Measurements from ENCODE around the gene WNT2B. TPM values are rescaled to one million over a fixed set of nuclear protein-coding genes. Genes with fewer than 3 reads are reported as not detected.
"Not testable (repeated sequence)": the region's sequence is repeated elsewhere in the genome, so short reads cannot be mapped to it uniquely, and the experiment has no call there.

The WNT2B gene
- total RNA-seq, 3 donors from 2014 or later, result 6.6 to 7.1 (median 6.7) TPM

DNA sequence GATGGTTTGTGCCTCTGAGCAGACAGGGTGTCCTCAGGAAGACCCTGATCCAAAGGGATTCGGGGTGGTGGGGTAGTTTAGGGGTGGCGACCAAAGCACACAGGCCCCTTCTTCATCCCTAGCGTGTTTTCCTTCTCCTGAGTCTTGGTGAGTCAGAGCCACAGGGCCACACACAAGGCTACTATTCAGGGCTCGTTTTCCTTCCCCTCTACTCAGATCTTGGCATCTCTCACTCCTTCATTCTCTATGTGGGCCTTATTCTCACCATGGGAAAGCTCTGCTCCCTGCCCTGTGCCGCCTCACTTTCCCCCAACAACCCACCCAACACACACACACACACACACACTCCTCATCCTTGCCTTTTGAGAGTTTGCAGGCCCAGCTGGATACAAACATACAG, 43.6 kb upstream of the WNT2B start:
- Histone ChIP-seq H3K9me3 (no peaks in the 10 kb centered on the region), H3K4me1 (ENCODE audit: low read depth) (peaks cover 17% of the 10 kb centered on the region), H3K36me3 (ENCODE audit: low read depth) (peaks cover 3% of the 10 kb centered on the region), H3K4me3 (no peak overlapping the region)
- intact Hi-C loops (cut with DNase I, micrococcal nuclease), result loop anchor here (5.0 kb wide), 1 partner anchor 73 kb away; no protein-coding TSS in a partner anchor
- TF ChIP-seq, protein P1, sequence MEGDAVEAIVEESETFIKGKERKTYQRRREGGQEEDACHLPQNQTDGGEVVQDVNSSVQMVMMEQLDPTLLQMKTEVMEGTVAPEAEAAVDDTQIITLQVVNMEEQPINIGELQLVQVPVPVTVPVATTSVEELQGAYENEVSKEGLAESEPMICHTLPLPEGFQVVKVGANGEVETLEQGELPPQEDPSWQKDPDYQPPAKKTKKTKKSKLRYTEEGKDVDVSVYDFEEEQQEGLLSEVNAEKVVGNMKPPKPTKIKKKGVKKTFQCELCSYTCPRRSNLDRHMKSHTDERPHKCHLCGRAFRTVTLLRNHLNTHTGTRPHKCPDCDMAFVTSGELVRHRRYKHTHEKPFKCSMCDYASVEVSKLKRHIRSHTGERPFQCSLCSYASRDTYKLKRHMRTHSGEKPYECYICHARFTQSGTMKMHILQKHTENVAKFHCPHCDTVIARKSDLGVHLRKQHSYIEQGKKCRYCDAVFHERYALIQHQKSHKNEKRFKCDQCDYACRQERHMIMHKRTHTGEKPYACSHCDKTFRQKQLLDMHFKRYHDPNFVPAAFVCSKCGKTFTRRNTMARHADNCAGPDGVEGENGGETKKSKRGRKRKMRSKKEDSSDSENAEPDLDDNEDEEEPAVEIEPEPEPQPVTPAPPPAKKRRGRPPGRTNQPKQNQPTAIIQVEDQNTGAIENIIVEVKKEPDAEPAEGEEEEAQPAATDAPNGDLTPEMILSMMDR (IDR thresholded peaks at IDR 0.05), result no peak
- peak; percentile 8 for ATAC-seq
- no peak for DNase-seq

DNA sequence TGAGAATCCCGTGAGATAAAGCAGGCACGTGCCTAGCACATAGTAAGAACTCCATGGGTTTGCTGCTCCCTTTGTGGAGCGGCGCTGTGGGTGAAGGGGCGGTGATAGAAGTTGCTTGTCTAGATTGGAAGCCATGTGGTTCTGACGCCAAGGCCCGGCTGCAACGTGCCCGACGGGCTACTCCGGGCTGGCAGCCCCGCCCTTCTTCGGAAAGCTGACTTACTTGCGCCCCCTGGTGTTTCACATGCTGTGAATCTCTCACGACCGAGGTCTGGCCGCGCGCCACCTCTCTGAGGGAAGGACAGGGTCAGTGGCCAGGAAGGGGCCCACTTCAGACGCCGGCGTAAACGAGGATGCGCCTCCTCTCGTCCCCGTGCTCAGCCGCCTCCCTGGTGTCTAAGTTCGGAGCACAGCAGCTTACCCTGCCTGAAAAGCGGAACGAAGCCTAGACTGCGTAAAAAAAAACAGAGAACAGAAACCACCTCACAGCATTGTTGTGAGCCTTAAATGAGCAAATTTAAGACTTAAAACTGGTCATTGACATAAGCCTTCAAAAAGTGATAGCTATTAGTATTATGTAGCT, 42.6 kb upstream of the WNT2B start:
- H3K9me3 ChIP-seq, result no peaks in the 10 kb centered on the region
- H3K4me3 ChIP-seq, result no peak overlapping the region
- ATAC-seq, result peak; percentile 93
- intact Hi-C loops (cut with DNase I, micrococcal nuclease), result loop anchor here (5.0 kb wide), 1 partner anchor 74 kb away; no protein-coding TSS in a partner anchor
- DNase-seq, result peak; percentile 94 to 98 (median 95)
- peaks cover 16% of the 10 kb centered on the region for H3K4me1 ChIP-seq (ENCODE audit: low read depth)
- TF ChIP-seq, protein P1 (IDR thresholded peaks at IDR 0.05), result peak; percentile 67
- H3K36me3 ChIP-seq (ENCODE audit: low read depth), result peaks cover 3% of the 10 kb centered on the region

DNA sequence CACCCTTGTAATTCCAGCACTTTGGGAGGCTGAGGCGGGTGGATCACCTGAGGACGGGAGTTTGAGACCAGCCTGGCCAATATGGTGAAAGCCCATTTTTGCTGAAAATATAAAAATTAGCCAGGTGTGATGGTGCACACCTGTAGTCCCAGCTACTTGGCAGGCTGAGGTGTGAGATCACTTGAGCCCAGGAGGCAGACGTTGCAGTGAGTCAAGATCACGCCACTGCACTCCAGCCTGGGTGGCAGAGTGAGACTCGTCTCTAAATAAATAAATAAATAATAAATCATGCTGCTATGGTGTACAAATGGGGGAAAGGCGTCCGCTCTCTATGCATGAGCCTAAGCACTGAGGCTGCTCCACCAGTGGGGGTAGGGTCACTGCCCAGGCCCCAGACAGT, 38.4 kb upstream of the WNT2B start:
- intact Hi-C loops (cut with DNase I, micrococcal nuclease); H3K4me3 ChIP-seq; DNase-seq; ATAC-seq; H3K36me3 ChIP-seq (ENCODE audit: low read depth); H3K9me3 ChIP-seq: not testable (repeated sequence)
- H3K4me1 ChIP-seq (ENCODE audit: low read depth), result peaks cover 10% of the 10 kb centered on the region

GRCh38 chr1:112470966-112471365, 37.8 kb upstream of the WNT2B start:
- TF ChIP-seq, protein P1 (IDR thresholded peaks at IDR 0.05), result no peak
- Histone ChIP-seq H3K4me3 (no peak overlapping the region), H3K36me3 (ENCODE audit: low read depth) (peaks cover 3% of the 10 kb centered on the region), H3K9me3 (no peaks in the 10 kb centered on the region), H3K4me1 (ENCODE audit: low read depth) (peaks cover 5% of the 10 kb centered on the region)
- ATAC-seq (no peak), DNase-seq (no peak)
- intact Hi-C loops (cut with DNase I, micrococcal nuclease), result no loop called here

DNA sequence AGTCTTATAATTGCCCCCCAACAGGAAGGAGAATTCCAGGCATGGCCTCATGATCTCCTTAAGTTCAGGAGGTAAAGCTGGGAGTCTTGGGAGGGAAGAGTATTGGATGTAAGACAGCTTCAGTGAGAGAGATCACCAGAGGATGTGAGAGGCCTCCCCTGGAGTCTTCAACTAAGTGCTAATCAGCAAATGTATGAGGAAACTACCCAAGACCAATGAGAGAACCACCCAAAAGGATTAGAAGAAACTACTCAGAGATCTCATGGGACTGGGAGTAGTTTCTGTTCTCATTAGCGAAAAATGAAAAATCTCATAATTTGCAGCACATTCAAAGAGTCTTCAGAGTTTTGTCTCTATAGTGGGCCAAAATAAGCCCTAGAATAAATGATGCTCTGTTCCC, 36.6 kb upstream of the WNT2B start:
- no peaks in the 10 kb centered on the region for H3K36me3 ChIP-seq (ENCODE audit: low read depth)
- intact Hi-C loops (cut with DNase I, micrococcal nuclease), result no loop called here
- no peaks in the 10 kb centered on the region for H3K4me1 ChIP-seq (ENCODE audit: low read depth)
- H3K9me3 ChIP-seq, result no peaks in the 10 kb centered on the region
- no peak for DNase-seq
- ATAC-seq, result no peak
- H3K4me3 ChIP-seq, result no peak overlapping the region
- TF ChIP-seq, protein P1 (IDR thresholded peaks at IDR 0.05), result no peak

- Histone ChIP-seq H3K9me3 (peaks cover 7% of the 10 kb centered on the region), H3K4me3 (no peak overlapping the region), H3K4me1 (ENCODE audit: low read depth) (no peaks in the 10 kb centered on the region), H3K36me3 (ENCODE audit: low read depth) (no peaks in the 10 kb centered on the region)
- no peak for DNase-seq
- no peak for ATAC-seq
- intact Hi-C loops (cut with DNase I, micrococcal nuclease), result no loop called here
- TF ChIP-seq, protein P1 (IDR thresholded peaks at IDR 0.05), result no peak
These were observed 31.2 kb upstream of the WNT2B start for GRCh38 chr1:112477550-112477949.
